Upper lobe of left lung (tissue), 6 donors: ENCODE results near the gene ARFRP1. TPM values are rescaled to one million over a fixed set of nuclear protein-coding genes. Genes with fewer than 3 reads are reported as not detected.

Source experiments
- ATAC-seq, 2 donors: fragments of 200-7000 bp; cut with Tn5 transposase; one replicate each; pipeline ENCODE4 v1.9.1; 2022; ENCODE audit warnings: mild to moderate bottlenecking in 2 of 2, moderate library complexity in 2 of 2; ENCODE audit not compliant: low FRiP score in 2 of 2
- DNase-seq, 2 donors: peaks; one replicate each; pipeline ENCODE4 v3.0.0-alpha.2; 2019 to 2020
- H3K27ac ChIP-seq, 4 donors: fragments of 200-600 bp; sonication (generic); one replicate each; pipeline ENCODE4 v1.5.1; 2016 to 2019
- H3K27me3 ChIP-seq, 4 donors: fragments of 200-600 bp; sonication (generic); one replicate each; pipeline ENCODE4 v1.5.1; 2017 to 2019
- H3K36me3 ChIP-seq, 4 donors: fragments of 200-600 bp; sonication (generic); one replicate each; pipeline ENCODE4 v1.5.1; 2016 to 2019
- H3K4me1 ChIP-seq, 4 donors: fragments of 200-600 bp; sonication (generic); one replicate each; pipeline ENCODE4 v1.5.1; 2018 to 2019
- H3K4me3 ChIP-seq, 4 donors: fragments of 200-600 bp; sonication (generic); one replicate each; pipeline ENCODE4 v1.5.1; 2017 to 2019; ENCODE audit warnings: mild to moderate bottlenecking in 2 of 4, moderate library complexity in 1 of 4
- H3K9me3 ChIP-seq, 4 donors: fragments of 200-600 bp; sonication (generic); one replicate each; pipeline ENCODE4 v1.5.1; 2018 to 2019
- EP300 ChIP-seq, 4 donors: sonication (generic); formaldehyde crosslinking; IDR thresholded peaks; one replicate each; pipeline ENCODE4 v1.5.1; 2017; ENCODE audit warnings: antibody characterized with exemption in 4 of 4, control low read depth in 2 of 4
- POLR2A ChIP-seq, 4 donors: fragments of 450-650 bp; IDR thresholded peaks; one replicate each; pipeline ENCODE4 v1.5.1; 2016 to 2017; ENCODE audit warnings: antibody characterized with exemption in 4 of 4, mild to moderate bottlenecking in 2 of 4
- POLR2AphosphoS5 ChIP-seq, 2 donors: sonication (generic); formaldehyde crosslinking; IDR thresholded peaks; one replicate each; pipeline ENCODE4 v1.5.1; 2017; ENCODE audit warnings: antibody characterized with exemption in 2 of 2
- WGBS, 2 donors: methylation state at CpG; one replicate each; pipeline ENCODE4 v1.1.5; 2017 to 2018; 5-methylcytosine and 5-hydroxymethylcytosine counted together
- total RNA-seq, 6 donors: library from RNA; depleted of rRNA in 4 of 6; stranded (reverse); fragments of >200 nt in 4 of 6; gene quantifications; one replicate each; pipeline versions ENCODE4 v1.1.0 to v1.2.1, GENCODE V29; 2016 to 2021
- TF ChIP-seq, protein P1 (sequence below), 6 experiments: fragments of 450-650 bp in 4 of 6; fragments of 200-600 bp in 2 of 6; sonication (generic) in 2 of 6; IDR thresholded peaks; one replicate each; pipeline ENCODE4 v1.5.1; 2016 to 2019; ENCODE audit warnings: antibody characterized with exemption in 6 of 6
- donor health status: DM: no; HTN: no; CAD: no; lungs with moderate emphysema.
- donor health status: DM: no; HTN: yes; CAD: no; lungs with severe emphysema.

Gene ARFRP1
- total RNA-seq, 6 donors from 2014 or later = 26.8 to 56.4 (median 46.3) TPM

DNA sequence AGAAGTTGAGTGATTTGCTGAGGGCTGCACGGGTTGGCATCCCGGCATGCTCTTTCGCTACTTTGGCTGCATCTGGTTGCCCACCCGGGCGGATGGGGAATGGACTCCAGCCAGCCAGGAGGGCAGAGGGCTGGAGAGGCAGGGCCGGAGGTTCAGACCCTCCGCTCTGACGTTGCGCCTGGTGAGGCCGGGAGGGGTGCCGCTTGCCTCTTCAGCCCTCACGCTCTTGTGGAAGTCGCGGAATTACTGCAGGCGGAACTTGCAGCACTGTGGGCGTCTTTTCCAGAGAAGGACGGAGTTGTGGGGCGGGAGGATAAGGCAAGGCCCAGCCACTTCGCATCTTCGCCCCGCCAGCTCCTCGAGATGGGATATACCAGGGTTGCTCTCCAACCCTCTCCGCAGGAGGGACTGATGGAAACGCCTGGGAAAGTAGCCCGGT lies 49.0 kb downstream of the ARFRP1 start:
- H3K4me1 ChIP-seq = peaks cover 21 to 27% (median 25%) of the 10 kb centered on the region in 4 donors
- H3K27me3 ChIP-seq = no peaks in the 10 kb centered on the region
- no peaks in the 10 kb centered on the region for H3K9me3 ChIP-seq
- peak overlapping the region; percentile 74 to 89 (median 82) for H3K4me3 ChIP-seq
- TF ChIP-seq POLR2A (IDR thresholded peaks at IDR 0.05) (no peak), EP300 (IDR thresholded peaks at IDR 0.05) (no peak), POLR2AphosphoS5 (IDR thresholded peaks at IDR 0.05) (no peak)
- TF ChIP-seq, protein P1, sequence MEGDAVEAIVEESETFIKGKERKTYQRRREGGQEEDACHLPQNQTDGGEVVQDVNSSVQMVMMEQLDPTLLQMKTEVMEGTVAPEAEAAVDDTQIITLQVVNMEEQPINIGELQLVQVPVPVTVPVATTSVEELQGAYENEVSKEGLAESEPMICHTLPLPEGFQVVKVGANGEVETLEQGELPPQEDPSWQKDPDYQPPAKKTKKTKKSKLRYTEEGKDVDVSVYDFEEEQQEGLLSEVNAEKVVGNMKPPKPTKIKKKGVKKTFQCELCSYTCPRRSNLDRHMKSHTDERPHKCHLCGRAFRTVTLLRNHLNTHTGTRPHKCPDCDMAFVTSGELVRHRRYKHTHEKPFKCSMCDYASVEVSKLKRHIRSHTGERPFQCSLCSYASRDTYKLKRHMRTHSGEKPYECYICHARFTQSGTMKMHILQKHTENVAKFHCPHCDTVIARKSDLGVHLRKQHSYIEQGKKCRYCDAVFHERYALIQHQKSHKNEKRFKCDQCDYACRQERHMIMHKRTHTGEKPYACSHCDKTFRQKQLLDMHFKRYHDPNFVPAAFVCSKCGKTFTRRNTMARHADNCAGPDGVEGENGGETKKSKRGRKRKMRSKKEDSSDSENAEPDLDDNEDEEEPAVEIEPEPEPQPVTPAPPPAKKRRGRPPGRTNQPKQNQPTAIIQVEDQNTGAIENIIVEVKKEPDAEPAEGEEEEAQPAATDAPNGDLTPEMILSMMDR (IDR thresholded peaks at IDR 0.05) = no peak
- H3K27ac ChIP-seq = peak overlapping the region; percentile 84 to 91 (median 90)
- DNase-seq (no peak), ATAC-seq (peak; percentile 56 to 66)
- WGBS, 2 donors = 0 to 2% methylated on average over 1 to 25 of the region's 25 CpGs
- H3K36me3 ChIP-seq = peaks cover 6 to 36% (median 26%) of the 10 kb centered on the region in 4 donors

DNA sequence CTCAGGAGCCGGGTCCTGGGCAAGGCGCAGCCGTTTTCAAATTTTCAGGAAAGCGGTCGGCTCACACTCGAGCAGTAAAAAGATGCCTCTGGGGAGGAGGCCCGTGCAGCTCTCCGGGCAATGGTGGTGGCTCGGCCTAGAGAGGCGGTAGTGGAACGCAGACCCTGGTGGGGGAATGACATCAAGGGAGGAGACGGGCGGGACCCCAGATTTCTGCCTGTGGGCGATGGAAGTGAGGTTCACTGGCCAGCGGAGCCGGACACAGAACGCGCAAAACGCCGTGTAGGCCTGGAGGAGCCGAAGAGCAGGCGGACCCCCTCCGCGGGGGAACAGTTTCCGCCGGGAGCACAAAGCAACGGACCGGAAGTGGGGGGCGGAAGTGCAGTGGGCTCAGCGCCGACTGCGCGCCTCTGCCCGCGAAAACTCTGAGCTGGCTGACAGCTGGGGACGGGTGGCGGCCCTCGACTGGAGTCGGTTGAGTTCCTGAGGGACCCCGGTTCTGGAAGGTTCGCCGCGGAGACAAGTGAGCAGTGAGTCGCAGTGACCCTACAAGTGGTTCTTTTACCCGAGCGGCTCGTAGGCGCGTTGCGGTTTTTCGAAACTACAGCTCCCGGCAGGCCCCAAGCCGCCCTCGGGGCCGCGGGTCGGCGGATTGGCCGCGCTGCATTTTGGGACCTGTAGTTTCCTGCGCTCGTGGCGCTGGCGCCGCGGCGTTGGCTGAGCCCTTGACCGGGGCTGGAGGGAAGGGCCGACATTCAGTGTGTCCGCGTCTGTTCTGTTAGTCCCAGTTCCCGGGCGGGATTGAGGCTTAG lies 49.6 kb downstream of the ARFRP1 start, which contains the start of gene RTEL1:
RTEL1 (plus strand) TSS at position 376 of the 812 bp plus-strand sequence. CDS start 1,091 bp downstream, outside the sequence.
- peak within 1 kb of the TSS; percentile 84 to 91 (median 90) for H3K27ac ChIP-seq
- peak; percentile 95 to 98 for ATAC-seq
- TF ChIP-seq EP300 (IDR thresholded peaks at IDR 0.05) (no peak), POLR2A (IDR thresholded peaks at IDR 0.05) (peak in 3 of 4 donors; percentile 22 to 61 (median 22)), POLR2AphosphoS5 (IDR thresholded peaks at IDR 0.05) (peak; percentile 56 to 83)
- TF ChIP-seq, protein P1 (IDR thresholded peaks at IDR 0.05) = peak in 4 of 6 experiments; percentile 23 to 65 (median 40)
- H3K9me3 ChIP-seq = no peaks in the 10 kb centered on the region
- no peaks in the 10 kb centered on the region for H3K27me3 ChIP-seq
- H3K4me3 ChIP-seq = peak within 1 kb of the TSS; percentile 74 to 89 (median 82)
- DNase-seq = peak; percentile 94 to 98
- peaks cover 6 to 30% (median 23%) of the 10 kb centered on the region in 4 donors for H3K36me3 ChIP-seq
- peaks cover 25 to 34% (median 32%) of the 10 kb centered on the region in 4 donors for H3K4me1 ChIP-seq
- 5 to 10% methylated on average over 24 to 60 of the region's 73 CpGs for WGBS, 2 donors

DNA sequence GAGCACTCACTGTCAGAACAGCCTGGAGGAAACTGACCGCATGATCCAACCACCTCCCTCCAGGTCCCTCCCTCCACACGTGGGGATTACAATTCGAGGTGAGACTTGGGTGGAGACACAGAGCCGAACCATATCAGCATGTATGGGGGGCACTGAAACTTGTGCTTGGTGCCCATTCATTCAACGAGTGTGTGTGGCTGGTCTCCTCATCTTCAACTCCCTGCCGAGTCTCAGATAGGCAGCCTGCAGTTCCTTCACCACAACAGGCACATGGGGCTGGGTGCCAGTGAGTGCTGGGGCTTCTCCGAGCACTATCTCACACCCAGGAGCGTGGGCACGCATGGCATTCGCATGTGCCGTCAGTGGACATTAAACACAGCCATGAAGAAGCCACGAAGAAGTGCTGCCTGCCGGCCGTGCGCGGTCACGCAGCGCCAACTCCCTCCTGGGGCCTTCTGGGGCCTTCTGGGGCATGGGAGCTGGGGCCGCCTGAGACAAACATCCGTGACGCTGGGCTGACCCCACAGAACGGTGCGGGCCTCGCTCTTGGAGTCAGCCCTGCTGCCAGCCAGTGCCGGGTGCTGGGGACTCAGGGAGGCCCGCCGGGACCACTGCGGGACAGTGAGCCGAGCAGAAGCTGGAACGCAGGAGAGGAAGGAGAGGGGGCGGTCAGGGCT lies 50.4 kb downstream of the ARFRP1 start:
- H3K9me3 ChIP-seq = no peaks in the 10 kb centered on the region
- H3K27ac ChIP-seq = peak overlapping the region; percentile 84 to 91 (median 90)
- no peak for TF ChIP-seq POLR2A (IDR thresholded peaks at IDR 0.05)
- no peak for TF ChIP-seq POLR2AphosphoS5 (IDR thresholded peaks at IDR 0.05)
- TF ChIP-seq, protein P1 (IDR thresholded peaks at IDR 0.05) = no peak
- ATAC-seq (no peak), DNase-seq (peak in 1 of 2 donors; percentile 83)
- H3K27me3 ChIP-seq = peaks cover 0 to 7% (median 3%) of the 10 kb centered on the region in 4 donors
- peaks cover 32 to 41% (median 38%) of the 10 kb centered on the region in 4 donors for H3K4me1 ChIP-seq
- peaks cover 6 to 22% (median 15%) of the 10 kb centered on the region in 4 donors for H3K36me3 ChIP-seq
- 40 to 60% methylated on average over 15 to 31 of the region's 31 CpGs for WGBS, 2 donors
- peak overlapping the region; percentile 2 to 89 (median 80) for H3K4me3 ChIP-seq

DNA sequence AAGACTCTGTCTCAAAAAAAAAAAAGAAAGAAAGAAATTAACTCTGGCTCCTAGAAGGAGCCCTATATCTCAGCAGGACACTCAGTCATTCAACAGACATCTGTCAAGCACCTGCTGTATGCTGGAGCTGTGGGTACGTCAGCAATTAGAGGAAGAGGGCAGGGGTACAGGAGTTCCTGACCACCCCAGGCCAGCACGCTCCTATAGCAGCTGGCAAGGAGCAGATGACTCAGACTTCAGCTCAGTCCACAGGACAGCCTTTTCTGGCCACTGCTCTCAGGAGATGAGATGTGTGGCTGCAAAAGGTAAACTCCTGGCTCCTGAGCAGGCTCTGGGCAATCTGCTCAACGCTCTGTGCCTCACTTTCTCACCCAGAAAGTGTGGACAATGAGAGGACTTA lies 51.3 kb downstream of the ARFRP1 start:
- Histone ChIP-seq H3K4me1 (peaks cover 41 to 51% (median 48%) of the 10 kb centered on the region in 4 donors), H3K36me3 (peaks cover 0 to 13% (median 6%) of the 10 kb centered on the region in 4 donors), H3K27ac (no peak overlapping the region), H3K27me3 (peaks cover 0 to 12% (median 6%) of the 10 kb centered on the region in 4 donors), H3K4me3 (no peak overlapping the region), H3K9me3 (no peaks in the 10 kb centered on the region)
- 86 to 88% methylated on average over 3 of the region's 3 CpGs for WGBS, 2 donors
- ATAC-seq = no peak
- TF ChIP-seq, protein P1 (IDR thresholded peaks at IDR 0.05) = no peak
- TF ChIP-seq EP300 (IDR thresholded peaks at IDR 0.05) = no peak
- no peak for TF ChIP-seq POLR2AphosphoS5 (IDR thresholded peaks at IDR 0.05)
- TF ChIP-seq POLR2A (IDR thresholded peaks at IDR 0.05) = no peak
- no peak for DNase-seq
